Measurements from ENCODE around the gene INHBA.

INHBA gene

DNA sequence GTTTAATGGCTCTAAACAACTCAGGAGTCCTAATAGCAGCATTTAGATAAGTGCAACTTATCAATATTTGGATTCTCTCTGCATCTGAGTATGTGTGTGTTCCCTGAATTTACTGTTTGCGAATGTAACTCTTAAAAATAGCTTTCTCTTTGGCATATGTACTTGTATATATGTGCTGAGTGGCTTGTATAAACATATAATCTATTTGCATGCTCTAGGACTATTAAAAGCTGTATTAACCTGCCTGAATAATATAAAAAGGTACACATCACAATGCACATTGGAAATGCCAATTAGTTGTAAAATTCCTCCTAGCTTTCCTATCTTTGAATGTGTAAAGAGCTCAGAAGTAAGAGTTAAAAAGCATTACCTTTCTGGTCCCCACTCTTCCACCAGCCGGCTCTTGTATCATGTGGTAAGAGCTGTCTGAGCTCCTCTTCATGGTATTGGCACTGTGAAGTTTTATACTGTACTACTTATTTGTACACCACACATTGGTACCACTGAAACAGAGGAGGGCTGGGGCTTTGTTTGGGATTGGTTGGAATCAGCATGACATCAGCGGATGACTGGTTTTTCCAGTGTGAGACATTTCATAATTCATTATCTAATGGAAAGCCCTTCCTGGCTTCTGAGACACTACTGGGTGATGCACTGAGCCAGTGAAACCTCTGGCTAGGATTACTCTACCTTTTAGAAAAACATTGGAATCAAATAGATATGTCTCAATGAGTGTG, at the start of gene INHBA:
Gene INHBA (minus strand): TSS at position 456 of the 737 bp plus-strand sequence. CDS start 2,716 bp downstream, outside the sequence.
- DNase-seq (ENCODE audit: low read depth, low spot score) = no peak

DNA sequence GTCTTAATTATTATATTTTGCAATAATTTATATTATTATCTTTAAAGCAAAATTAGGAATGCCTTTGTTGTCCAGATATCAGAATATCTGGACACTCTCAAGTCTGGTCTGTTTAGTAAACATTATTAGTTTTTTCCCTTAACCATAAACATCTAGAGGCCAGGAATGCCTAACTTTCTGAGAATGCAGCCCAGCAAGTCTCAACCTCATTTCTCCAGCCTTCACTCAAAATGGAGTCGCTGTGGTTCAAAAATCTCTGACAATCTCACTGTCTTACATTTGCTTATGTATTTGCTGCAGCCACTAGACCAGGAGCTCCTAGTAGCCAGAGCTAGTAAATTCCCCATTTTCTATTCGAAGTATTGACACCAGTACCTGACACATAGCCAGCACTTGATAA, 49.7 kb upstream of the INHBA start:
- DNase-seq (ENCODE audit: low read depth, low spot score) = no peak

DNA sequence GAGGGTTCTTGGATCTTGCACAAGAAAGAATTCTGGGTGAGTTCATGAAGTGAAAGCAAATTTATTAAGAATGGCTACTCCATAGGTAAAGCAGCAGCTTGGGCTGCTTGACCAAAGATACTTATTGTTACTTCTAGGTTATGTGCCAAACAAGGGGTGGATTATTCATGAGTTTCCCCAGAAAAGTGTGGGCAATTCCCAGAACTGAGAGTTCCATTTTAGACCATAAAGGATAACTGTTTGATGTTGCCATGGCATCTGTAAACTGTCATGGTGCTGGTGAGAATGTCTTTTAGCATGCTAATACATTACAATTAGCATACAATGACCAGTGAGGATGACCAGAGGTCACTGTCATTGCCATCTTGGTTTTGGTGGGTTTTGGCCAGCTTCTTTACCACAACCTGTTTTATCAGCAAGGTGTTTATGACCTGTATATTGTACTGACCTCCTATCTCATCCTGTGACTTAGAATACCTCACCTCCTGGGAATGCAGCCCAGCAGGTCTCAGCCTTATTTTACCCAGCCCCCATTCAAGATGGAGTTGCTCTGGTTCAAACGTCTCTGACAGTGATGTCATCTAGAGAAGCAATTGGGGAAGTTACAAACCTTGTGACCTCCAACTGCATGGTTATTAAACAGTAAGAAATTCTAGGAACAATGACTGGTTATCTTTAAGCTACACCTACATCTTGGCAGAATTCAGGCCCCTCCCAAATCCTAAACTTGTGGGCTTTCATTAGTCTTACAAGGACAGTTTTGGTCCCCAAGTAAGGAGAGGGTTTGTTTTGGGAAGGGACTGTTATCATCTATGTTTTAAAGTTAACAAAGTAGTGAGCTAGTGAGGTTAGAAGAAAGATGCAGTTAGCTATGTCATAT, 48.0 kb upstream of the INHBA start:
- DNase-seq (ENCODE audit: low read depth, low spot score) = no peak

DNA sequence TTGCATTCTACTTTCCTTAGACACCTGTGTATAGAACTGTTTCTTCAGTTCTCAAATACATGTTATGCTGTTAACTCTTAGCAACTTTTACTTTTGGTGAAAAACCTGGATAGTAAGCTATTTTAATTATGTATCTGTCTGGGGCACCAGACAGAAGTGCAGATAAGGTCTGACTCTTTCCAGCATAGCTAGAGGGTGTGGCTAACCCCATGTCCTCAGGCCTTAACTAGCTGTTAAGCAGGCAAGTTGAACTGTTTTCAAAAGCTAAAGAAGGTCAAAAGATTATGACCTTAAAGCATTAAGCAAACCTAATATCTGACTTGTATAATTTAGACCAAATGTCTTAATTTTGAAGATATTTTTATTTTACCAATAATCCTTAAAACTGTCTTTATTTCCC, 45.1 kb upstream of the INHBA start:
- DNase-seq (ENCODE audit: low read depth, low spot score) = no peak

DNA sequence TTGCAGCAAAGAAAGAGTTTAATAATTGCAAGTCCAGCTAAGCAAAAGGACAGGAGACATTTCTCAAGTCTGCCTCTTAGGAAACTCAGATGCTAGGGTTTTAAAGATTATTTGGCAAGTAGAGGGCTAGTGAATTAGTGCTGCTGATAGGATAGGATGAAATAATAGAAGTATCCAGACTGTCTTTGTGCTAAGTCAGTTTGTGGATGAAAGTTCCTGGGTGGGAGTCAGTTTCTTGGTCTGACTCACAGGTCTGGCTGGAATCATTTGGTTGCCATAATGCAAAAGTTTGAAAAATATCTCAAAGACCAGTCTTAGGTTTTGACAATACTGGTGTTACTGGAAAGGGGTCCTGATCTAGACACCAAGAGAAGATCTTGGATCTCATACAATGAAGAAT, 42.6 kb upstream of the INHBA start:
- DNase-seq (ENCODE audit: low read depth, low spot score) = no peak

DNA sequence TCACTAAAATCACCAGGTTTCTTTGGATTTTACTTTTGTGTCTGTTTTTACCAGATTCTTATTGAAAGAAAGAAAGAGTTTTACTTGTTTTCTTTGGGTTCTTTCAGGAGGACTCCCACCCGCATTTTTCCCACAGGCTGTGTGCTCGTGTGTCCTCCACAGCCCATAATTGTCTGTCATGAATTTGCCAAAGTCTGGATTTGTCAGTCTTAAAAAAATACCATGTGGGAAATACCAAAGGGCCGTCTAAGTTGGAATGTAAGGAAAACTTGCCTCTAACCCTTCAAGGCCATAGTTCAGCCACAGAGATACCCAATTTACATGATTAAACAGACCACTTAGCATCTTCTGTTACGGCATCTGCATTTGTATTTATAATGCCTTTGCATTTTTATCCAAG, 41.3 kb upstream of the INHBA start:
- DNase-seq (ENCODE audit: low read depth, low spot score) = no peak

DNA sequence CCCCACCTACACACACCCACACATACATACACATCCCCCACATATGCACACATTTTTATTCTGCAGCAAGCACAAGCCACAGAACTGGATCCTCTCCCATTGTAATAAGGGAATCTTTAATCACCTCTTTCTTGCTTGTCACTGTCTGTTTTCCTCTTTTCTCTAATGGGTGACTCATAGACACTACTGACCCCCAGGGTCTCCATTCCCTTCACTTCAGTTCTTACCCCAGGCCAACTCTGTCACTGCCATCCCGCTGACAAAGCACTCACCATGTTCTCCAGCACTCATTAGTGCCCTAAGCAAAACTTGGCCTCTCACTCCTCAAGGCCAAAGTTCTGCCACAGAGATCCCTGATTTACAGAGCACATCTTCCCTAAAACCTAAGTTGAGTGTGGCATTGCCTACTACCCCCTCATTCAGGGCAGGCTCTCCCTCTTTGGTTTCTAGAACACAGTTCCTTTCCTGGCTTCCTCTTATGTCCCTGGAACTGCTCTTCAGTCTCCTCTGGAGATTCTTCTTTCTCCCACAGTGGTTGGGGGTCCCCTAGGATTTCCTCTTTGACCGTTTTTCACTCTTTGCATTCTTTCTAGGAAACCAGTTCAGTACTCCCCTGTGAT, 39.6 kb upstream of the INHBA start:
- DNase-seq (ENCODE audit: low read depth, low spot score) = no peak

DNA sequence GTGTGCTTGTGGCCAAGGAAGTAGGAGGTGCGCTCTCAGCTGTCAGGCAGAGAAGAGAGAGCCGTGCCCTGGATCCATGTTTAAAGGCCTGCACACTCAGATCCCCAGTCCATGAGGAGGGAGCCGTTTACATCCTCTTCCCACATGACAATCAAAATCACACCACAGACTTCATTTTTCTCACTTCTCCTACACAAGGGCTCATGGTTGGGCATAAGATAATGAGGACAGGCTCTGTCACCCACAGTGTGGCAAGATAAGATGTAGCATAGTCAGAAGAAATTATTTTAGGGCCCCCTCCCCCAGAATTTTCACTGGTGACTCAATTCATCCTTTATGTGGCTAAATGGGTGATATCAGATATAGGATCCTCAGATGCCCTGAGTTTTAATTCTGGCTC, 35.9 kb upstream of the INHBA start:
- DNase-seq (ENCODE audit: low read depth, low spot score) = no peak

DNA sequence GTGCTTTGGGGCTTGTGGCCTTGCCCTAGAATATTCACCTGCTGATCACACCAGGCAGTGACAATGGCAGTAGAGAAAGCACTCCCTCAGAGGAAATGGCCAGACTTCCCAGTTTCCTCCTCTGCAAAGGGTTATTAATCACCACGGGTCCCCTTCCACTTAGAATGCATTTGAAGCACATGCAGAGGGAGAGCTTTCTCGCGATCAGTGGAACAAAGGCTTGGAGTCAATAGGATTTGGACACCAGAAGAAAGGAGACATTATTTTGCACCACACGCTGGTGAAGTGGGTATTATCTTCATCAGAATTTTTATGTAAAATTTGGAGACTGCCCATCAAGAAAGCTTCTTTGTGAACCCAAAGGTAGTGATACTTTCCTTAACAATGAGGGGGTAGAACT, 35.4 kb upstream of the INHBA start:
- DNase-seq (ENCODE audit: low read depth, low spot score) = no peak

DNA sequence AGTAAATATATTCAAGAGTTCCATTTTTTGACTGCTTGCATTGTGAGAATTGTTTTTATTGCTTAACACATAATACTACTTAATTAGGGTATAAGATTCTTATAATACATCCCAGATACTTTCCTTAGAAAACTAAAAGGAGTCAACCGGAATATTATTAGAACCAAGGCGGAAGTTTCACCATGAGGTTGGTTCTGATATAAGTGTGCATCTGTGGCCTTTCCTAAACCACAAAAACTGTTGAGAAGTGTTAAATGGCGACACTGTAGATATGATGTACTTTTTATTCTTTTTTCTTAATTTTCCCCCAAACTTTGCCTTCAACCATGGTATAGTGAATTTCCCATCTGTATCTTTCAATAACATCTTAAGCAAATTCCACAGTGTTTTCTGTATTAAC, 32.3 kb upstream of the INHBA start:
- no peak for DNase-seq (ENCODE audit: low read depth, low spot score)

DNA sequence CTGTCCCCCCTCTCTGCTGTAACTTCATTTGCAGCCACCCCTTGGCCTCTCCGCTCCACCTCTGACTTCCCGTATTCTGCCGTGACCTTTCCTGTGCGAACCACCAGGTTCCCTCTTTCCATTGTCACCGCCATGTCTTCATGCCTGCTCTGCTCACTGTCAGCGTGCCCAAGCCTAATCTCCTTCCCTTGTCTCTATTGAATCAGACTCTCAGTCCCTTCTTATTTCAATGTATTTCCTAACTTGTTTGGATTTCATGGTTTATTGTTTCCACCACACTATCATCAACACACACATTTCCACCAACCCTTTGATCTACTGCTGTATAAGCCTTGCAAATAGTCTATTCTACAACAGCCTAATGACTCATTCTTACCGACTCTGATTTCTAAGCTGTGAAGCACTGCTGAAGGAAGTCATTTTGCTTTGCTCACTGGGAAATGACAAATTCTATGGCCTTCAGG, 30.0 kb upstream of the INHBA start:
- DNase-seq (ENCODE audit: low read depth, low spot score) = no peak

DNA sequence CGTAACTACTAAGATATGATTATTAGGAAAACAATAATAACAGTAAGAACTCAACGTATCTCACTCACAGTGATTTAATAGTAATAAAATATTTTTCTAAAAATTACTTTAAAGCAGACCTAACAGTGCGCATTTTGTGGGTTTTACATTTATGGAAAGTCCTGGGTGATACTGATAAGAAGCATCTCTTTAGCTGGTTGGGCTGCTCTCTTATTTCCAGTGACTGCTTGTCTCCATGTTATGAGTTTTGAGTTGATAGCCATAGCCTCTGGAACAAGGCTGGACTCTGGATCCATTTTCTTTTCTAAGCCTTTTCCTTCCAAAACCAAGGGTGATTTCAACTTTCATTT, 29.5 kb upstream of the INHBA start:
- DNase-seq (ENCODE audit: low read depth, low spot score) = no peak

DNA sequence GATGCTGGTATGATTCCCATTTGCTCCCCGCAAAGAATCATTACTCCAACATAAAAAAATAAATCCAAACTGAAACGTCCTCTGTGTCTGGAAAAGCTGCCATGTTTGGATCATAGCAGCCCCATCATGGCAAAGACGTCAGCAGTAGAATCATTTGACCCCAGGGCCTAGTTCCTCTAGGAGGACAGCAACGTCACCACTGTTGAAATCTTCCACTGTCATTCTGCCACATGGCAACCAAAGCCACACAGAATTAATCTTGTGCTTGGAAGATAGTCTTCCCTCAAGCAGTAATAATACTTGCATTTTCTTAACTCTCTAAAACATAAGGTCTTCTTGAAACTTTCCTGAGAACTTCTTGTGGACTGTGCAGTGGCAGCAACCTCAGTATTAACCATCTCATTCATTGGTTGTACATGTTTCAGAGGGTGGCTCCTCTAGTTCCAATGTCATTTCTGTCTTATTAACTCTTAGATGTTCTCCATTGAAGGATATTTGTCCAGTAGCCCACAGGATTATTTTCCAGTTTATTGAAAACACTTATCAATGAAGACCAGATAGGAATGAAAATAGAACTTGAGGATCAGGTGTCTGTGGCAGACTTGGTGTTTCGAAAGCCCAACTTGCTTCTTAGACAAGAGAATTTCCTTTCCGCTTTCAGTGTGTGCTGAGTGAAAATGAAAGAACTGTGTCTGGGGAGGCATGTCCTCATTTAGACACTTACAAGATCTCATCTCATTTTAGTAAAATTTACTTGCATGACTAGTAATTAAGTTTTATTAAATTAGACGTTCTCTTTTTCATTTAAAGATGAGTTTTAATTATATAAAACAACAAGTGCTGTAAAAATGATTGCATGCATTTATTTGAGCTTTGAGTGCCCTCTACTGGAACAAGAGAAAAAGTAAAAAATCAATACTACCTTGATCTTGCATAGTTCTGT, 28.9 kb upstream of the INHBA start:
- no peak for DNase-seq (ENCODE audit: low read depth, low spot score)

DNA sequence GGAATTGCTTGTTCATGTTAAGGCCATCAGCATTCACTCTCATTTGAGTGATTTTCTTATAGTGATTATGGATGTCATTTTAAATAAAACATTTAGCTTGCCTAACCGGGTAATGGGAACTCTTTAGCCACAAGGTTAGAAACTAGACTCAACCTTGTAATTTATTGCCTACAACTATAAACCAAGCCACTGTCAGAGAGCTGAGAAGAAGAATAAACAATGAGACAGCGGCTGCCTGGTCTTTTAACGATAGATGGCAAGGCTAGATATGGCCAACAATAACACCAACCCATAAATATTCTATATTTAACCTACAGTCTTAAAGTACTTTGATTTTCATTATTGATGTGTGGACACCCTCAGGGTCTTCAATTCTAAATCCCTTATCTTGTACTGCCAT, 27.8 kb upstream of the INHBA start:
- DNase-seq (ENCODE audit: low read depth, low spot score) = no peak

DNA sequence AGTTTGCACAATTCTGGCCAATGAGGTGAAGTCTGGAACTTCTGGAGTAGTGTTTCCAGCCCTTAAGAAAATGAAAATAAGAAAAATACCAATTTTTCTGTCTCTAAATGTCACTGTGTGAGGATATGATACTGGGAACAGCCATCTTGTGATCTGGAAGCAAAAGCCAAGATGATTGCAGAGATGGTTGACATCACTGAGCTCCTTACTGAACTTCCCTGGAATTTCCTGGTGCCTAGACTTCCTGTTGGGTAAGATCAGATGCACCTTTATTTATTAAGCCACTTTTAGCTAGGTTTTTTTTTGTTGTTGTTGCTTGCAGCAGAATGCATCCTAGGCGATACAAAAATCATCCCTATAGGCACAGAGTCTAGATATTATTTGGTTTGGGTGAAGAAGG, 27.3 kb upstream of the INHBA start:
- no peak for DNase-seq (ENCODE audit: low read depth, low spot score)

DNA sequence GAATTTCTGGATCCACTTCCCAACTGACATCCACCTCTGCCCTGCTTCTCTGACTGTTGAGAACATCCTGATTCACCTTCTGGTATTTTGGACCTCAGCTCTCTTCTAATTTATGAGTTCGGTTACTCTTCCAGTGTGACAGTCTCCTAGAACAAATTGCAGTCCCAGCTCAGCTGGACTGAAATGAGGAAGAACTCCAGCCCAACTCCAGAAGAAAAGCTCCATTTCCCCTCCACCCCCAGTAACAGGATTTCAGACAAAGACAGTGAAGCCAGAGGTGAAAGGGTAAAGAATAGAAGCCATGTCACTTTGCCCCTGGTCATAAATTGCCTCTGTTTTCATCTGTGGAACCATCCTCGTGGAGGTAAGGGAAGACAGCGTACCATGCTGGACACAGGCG, 26.2 kb upstream of the INHBA start:
- no peak for DNase-seq (ENCODE audit: low read depth, low spot score)

DNA sequence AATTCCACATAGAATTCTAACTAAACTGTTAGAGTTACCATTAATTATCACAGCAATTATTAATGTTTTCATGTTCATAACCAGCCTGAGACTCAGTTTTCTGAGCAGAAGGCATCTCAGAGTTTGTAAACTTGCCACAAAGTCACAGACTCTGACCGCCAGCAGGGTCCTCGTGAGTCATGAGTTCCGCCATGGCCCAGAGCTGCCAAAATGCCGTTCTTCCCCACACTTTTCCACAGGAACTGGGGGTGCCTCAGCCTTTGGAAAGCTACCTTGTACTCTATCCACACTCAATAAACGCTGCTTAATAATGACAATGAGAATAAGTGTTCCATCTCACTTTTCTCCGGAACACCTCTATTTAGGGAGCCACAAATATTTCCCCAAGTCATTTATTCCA, 22.1 kb upstream of the INHBA start:
- DNase-seq (ENCODE audit: low read depth, low spot score) = no peak

DNA sequence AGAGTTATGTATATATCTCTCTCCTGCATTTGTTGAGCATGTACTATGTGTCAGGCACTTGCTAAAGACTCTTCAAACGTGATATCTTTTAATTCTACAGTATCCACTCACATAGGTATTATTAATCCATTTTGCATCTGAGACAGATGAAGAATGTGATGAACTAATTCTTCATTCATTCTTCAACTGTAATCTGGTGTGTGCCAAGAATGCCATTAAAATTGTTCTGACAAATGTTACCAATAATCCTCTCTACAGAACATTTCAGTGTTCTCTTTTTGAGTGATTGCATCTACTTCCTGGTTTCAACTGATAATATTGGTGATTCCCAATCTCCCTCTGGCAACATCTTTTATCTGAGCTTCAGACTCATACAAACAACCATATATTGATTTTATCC, 18.0 kb upstream of the INHBA start:
- DNase-seq (ENCODE audit: low read depth, low spot score) = no peak

DNA sequence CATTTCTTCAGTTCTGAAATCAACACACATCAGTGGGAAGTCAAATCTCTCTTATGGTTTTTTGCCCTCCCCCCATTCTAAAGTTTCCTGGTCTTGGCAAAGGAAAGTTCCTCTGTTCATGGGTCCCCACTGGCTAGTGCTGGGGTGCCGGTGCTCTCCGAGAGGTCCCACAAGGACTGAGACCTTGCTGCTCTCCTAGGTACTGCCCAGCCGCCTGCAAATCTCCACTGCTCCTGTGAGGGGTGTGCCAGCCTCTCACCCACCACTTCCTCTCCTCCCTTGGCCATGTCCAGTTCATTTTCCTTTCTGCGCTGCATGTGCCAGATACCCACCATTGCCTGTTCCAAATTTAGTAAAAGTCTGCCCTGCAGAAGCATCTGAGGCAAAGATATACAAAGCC, 17.2 kb upstream of the INHBA start:
- no peak for DNase-seq (ENCODE audit: low read depth, low spot score)

DNA sequence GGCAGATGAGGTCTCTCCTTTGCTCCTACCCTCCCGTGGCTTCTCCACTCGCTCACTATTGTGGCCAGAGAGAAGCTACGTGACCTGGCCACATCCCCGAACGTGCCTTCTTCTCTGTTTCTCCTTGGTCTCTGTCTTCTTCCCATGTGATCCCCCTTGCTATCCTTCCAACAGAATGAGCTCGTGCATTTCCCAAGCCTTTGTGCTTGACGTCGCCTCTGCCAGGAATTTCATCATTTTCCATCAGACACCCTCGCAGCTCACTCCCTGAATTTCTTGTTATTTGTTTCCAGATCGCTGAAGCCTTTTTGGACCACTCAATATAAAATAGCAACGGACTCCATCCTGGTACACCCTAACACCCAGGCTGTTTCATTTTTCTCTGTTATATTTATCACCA, 13.8 kb upstream of the INHBA start:
- no peak for DNase-seq (ENCODE audit: low read depth, low spot score)

DNA sequence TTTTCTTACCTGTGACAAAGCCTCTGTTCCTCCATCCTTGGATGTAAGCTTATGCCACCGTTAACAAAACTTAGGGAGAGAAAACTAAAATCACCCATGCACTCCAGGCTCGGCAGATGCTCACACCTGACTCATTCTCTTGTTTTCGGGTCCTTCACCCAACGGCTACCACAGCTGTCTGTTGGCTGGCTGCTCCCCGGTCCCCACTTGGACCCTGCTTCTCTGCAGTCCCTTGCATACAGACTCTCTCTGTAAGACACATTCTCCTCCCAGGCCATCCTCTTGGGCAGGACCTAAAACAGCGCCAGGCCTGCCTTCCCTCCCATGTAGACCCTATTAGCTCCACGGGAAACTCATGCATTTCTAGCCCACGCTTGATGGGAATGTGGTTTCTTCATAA, 12.1 kb upstream of the INHBA start:
- no peak for DNase-seq (ENCODE audit: low read depth, low spot score)

Measured in smooth muscle cell of the brain vasculature (primary cell).